Measurements from ENCODE around the gene MCTP1. TPM values are rescaled to one million over a fixed set of nuclear protein-coding genes. Genes with fewer than 3 reads are reported as not detected.

The MCTP1 gene
- total RNA-seq, 4 donors from 2014 or later, result 44.7 to 88.7 (median 74.3) TPM

- no peak for TF ChIP-seq CTCF (IDR thresholded peaks at IDR 0.05; ENCODE audit: low read depth)
Observed at GRCh38 chr5:95057615-95058014, 227.3 kb downstream of the MCTP1 start.

- no peak for TF ChIP-seq CTCF (IDR thresholded peaks at IDR 0.05; ENCODE audit: low read depth)
Observed at GRCh38 chr5:95053253-95053652, 231.6 kb downstream of the MCTP1 start.

GRCh38 chr5:95050708-95051107 lies 234.2 kb downstream of the MCTP1 start:
- no peak for TF ChIP-seq CTCF (IDR thresholded peaks at IDR 0.05; ENCODE audit: low read depth)

GRCh38 chr5:95048628-95049027 lies 236.3 kb downstream of the MCTP1 start:
- no peak for TF ChIP-seq CTCF (IDR thresholded peaks at IDR 0.05; ENCODE audit: low read depth)

GRCh38 chr5:95045181-95045965 lies 239.5 kb downstream of the MCTP1 start:
- TF ChIP-seq CTCF (IDR thresholded peaks at IDR 0.05; ENCODE audit: low read depth), result no peak

- no peak for TF ChIP-seq CTCF (IDR thresholded peaks at IDR 0.05; ENCODE audit: low read depth)
Observed at GRCh38 chr5:95044096-95044495, 240.8 kb downstream of the MCTP1 start.

GRCh38 chr5:95043648-95044047 lies 241.2 kb downstream of the MCTP1 start:
- TF ChIP-seq CTCF (IDR thresholded peaks at IDR 0.05; ENCODE audit: low read depth), result no peak
